GM12878 (cell line): ENCODE data around the gene COL4A1. TPM values are rescaled to one million over a fixed set of nuclear protein-coding genes. Genes with fewer than 3 reads are reported as not detected.

Experiments used
- ATAC-seq: fragments of 200-7000 bp; cut with Tn5 transposase; 3 replicates; pipeline ENCODE4 v1.9.1; 2020; ENCODE audit warnings: mild to moderate bottlenecking, moderate library complexity
- BruUV-seq: library from RNA; stranded (reverse); fragments of 400-500 nt; replicated peaks from 2 replicates; lab custom pipeline; 2021; lab: Mats Ljungman, UMichigan
- CTCF ChIA-PET: fragments of 300-600 bp; sonication (Branson Sonifier 250); formaldehyde crosslinking; extraction: SDS; loops from one replicate; lab custom pipeline; 2021; ENCODE audit warnings: inconsistent platforms; lab: Yijun Ruan, JAX
- POLR2A ChIA-PET: fragments of 350-600 bp; formaldehyde crosslinking; extraction: SDS; loops from one replicate; lab custom pipeline; 2021; ENCODE audit warnings: inconsistent platforms; lab: Charles Lee
- RAD21 ChIA-PET: fragments of 300-600 bp; sonication (Branson Sonifier 250); formaldehyde crosslinking; loops from one replicate; lab custom pipeline; 2023; ENCODE audit warnings: antibody characterized with exemption; ENCODE audit not compliant: unreplicated experiment; lab: Charles Lee
- SMC1A ChIA-PET: fragments of 300-600 bp; sonication (Branson Sonifier 250); formaldehyde crosslinking; loops from one replicate; lab custom pipeline; 2023; ENCODE audit not compliant: unreplicated experiment, uncharacterized antibody; lab: Charles Lee
- DNase-seq: peaks from one replicate; pipeline ENCODE4 v3.0.0-alpha.2; 2011; ENCODE audit warnings: low read depth, low spot score
- FAIRE-seq: peaks from 3 replicates; lab custom pipeline; 2011; peaks lifted over from hg19 to GRCh38; lab: Jason Lieb, UNC
- H2AFZ ChIP-seq: 2 replicates; pipeline ENCODE4 v1.6.0; 2011; ENCODE audit warnings: low read depth, low read length, control low read depth; ENCODE audit not compliant: control insufficient read depth
- H3K27ac ChIP-seq: 2 replicates; pipeline ENCODE4 v1.5.1; 2011; ENCODE audit warnings: control low read depth; ENCODE audit not compliant: control insufficient read depth, insufficient read depth
- H3K27me3 ChIP-seq, 2 experiments: replicated peaks in 1 of 2; 2 replicates each; pipeline versions ENCODE4 v1.6.0 to v1.6.1; 2011; ENCODE audit warnings: low read length in 1 of 2; ENCODE audit not compliant: control insufficient read depth in 2 of 2, insufficient read depth in 2 of 2
- H3K36me3 ChIP-seq, 2 experiments: 2 replicates each; pipeline ENCODE4 v1.5.1; 2011; ENCODE audit warnings: low read length in 1 of 2; ENCODE audit not compliant: control insufficient read depth in 2 of 2, insufficient read depth in 2 of 2
- H3K4me1 ChIP-seq: 2 replicates; pipeline ENCODE4 v1.6.1; 2011; ENCODE audit warnings: mild to moderate bottlenecking, low read length, moderate library complexity, mixed read lengths; ENCODE audit not compliant: control insufficient read depth, insufficient read depth
- H3K4me2 ChIP-seq: 2 replicates; pipeline ENCODE4 v1.6.0; 2011; ENCODE audit warnings: control low read depth; ENCODE audit not compliant: control insufficient read depth, insufficient read depth
- H3K4me3 ChIP-seq: fragments of 200-600 bp; sonication (generic); 2 replicates; pipeline ENCODE4 v1.5.1; 2016
- H3K79me2 ChIP-seq: 2 replicates; pipeline ENCODE4 v1.6.0; 2011; ENCODE audit warnings: low read length; ENCODE audit not compliant: control insufficient read depth, insufficient read depth
- H3K9ac ChIP-seq: 2 replicates; pipeline ENCODE4 v1.8.0; 2011; ENCODE audit warnings: low read length, control low read depth, mixed read lengths; ENCODE audit not compliant: control insufficient read depth, insufficient read depth
- H3K9me3 ChIP-seq: replicated peaks from 3 replicates; pipeline ENCODE4 v1.5.1; 2011; ENCODE audit warnings: mild to moderate bottlenecking, low read length; ENCODE audit not compliant: control insufficient read depth, insufficient read depth
- H4K20me1 ChIP-seq: 2 replicates; pipeline ENCODE4 v1.6.0; 2011; ENCODE audit not compliant: control insufficient read depth, insufficient read depth
- ATF7 ChIP-seq: fragments of 450-650 bp; IDR thresholded peaks from 2 replicates; pipeline ENCODE4 v1.6.1; 2016; ENCODE audit warnings: low read depth, mild to moderate bottlenecking
- CREB1 ChIP-seq: IDR thresholded peaks from 2 replicates; pipeline ENCODE4 v1.6.1; 2012; ENCODE audit warnings: low read depth, mild to moderate bottlenecking, inconsistent platforms
- CREM ChIP-seq: IDR thresholded peaks from 2 replicates; pipeline ENCODE4 v1.6.1; 2014; ENCODE audit warnings: antibody characterized with exemption, low read depth
- E2F8 ChIP-seq: fragments of 450-650 bp; IDR thresholded peaks from 2 replicates; pipeline ENCODE4 v1.6.1; 2018; ENCODE audit warnings: mild to moderate bottlenecking, low read depth, moderate library complexity; ENCODE audit not compliant: partially characterized antibody
- EGR1 ChIP-seq, 2 experiments: IDR thresholded peaks; 1 replicate in 1 of 2; 2 replicates in 1 of 2; pipeline ENCODE4 v1.6.1; 2011 to 2012; ENCODE audit warnings: low read depth in 2 of 2, low read length in 2 of 2, borderline replicate concordance in 1 of 2, mild to moderate bottlenecking in 1 of 2, moderate library complexity in 1 of 2
- NR2C1 ChIP-seq: fragments of 450-650 bp; IDR thresholded peaks from 2 replicates; pipeline ENCODE4 v1.6.1; 2017; ENCODE audit warnings: antibody characterized with exemption, mild to moderate bottlenecking, moderate library complexity
- PBX3 ChIP-seq: IDR thresholded peaks from 2 replicates; pipeline ENCODE4 v1.6.1; 2011; ENCODE audit warnings: mild to moderate bottlenecking, low read depth, low read length, moderate library complexity; ENCODE audit not compliant: insufficient replicate concordance
- POLR2A ChIP-seq: IDR thresholded peaks from 2 replicates; pipeline ENCODE4 v1.6.1; 2011; ENCODE audit warnings: low read depth, mild to moderate bottlenecking, low read length
- POLR2AphosphoS2 ChIP-seq: IDR thresholded peaks from 2 replicates; pipeline ENCODE4 v1.6.1; 2011; ENCODE audit warnings: low read depth, mild to moderate bottlenecking, low read length, improper control_type of control experiment, moderate library complexity
- SREBF2 ChIP-seq: IDR thresholded peaks from 2 replicates; pipeline ENCODE4 v1.6.1; 2012; ENCODE audit warnings: mild to moderate bottlenecking, low read length
- WGBS: methylation state at CpG from one replicate; pipeline ENCODE4 v1.1.6; 2016; ENCODE audit warnings: low lambda C conversion rate; ENCODE audit not compliant: insufficient replicate concordance, insufficient coverage; ENCODE audit errors: missing lambda C conversion rate; 5-methylcytosine and 5-hydroxymethylcytosine counted together
- in situ Hi-C: fragments of 300-500 bp; cut with MboI; formaldehyde crosslinking; loops from 9 replicates; pipeline ENCODE4 v1.14.3; 2018; ENCODE audit warnings: mixed read lengths
- intact Hi-C: fragments of 100-400 bp; cut with micrococcal nuclease; formaldehyde crosslinking; loops from one replicate; pipeline ENCODE4 v1.14.2; 2022; ENCODE audit not compliant: unreplicated experiment
- polyA plus RNA-seq, 11 experiments: library from polyadenylated mRNA; depleted of rRNA in 4 of 11; unstranded in 6 of 11; stranded (reverse) in 5 of 11; fragments of >200 nt; fragmentation: Nextera tagmentation in 4 of 11; fragmentation: Illumina TruSeq in 1 of 11; extraction: Ambion mirVana in 4 of 11; extraction: Trizol in 1 of 11; gene quantifications; 1 replicate in 1 of 11; 2 replicates in 10 of 11; pipeline versions ENCODE4 v1.2.1 to v1.2.3, GENCODE V29; 2011 to 2016; ENCODE audit warnings: inconsistent platforms in 2 of 11, missing spikeins in 2 of 11, low read depth in 1 of 11
- total RNA-seq, 4 experiments: library from RNA; depleted of rRNA in 3 of 4; stranded (reverse); fragments of >200 nt in 3 of 4; fragmentation: Illumina TruSeq in 1 of 4; extraction: Trizol in 1 of 4; gene quantifications; 2 replicates each; pipeline versions ENCODE4 v1.2.1 to v1.2.3, GENCODE V29; 2013 to 2021

Gene COL4A1
- total and polyA plus RNA-seq, 10 of the 15 experiments (the other 5 are each of a cell fraction or from before 2014, with no cell fraction given), result 0.07 to 0.31 (median 0.13) TPM; not detected in 6

- Histone ChIP-seq H4K20me1 (no peaks in the 10 kb centered on the region), H3K79me2 (no peaks in the 10 kb centered on the region), H3K4me3 (no peak overlapping the region), H2AFZ (no peak overlapping the region), H3K36me3 (no peaks in the 10 kb centered on the region), H3K4me1 (no peaks in the 10 kb centered on the region), H3K4me2 (no peak overlapping the region), H3K9ac (no peak overlapping the region), H3K9me3 (no peaks in the 10 kb centered on the region), H3K27me3 (peaks cover 0 to 4% of the 10 kb centered on the region in 2 experiments; a peak in 1 of 4 replicates), H3K27ac (no peak overlapping the region)
- intact Hi-C loops (no loop called here), in situ Hi-C loops (no loop called here)
- ATAC-seq (no peak), DNase-seq (no peak), FAIRE-seq (no peak)
- TF ChIP-seq SREBF2, result no peak
- TF ChIP-seq NR2C1, result no peak
- TF ChIP-seq CREB1, result no peak
- no peak for TF ChIP-seq CREM
- no peak for TF ChIP-seq EGR1 (IDR thresholded peaks at IDR 0.05; ENCODE audit: borderline replicate concordance in 1 of 2, low read depth in 2 of 2, low read length in 2 of 2)
- no peak for TF ChIP-seq E2F8
- TF ChIP-seq PBX3, result no peak
- no peak for TF ChIP-seq POLR2AphosphoS2
- no peak for TF ChIP-seq POLR2A
- no peak for TF ChIP-seq ATF7
- ChIA-PET POLR2A (no interaction called here), CTCF (interaction anchor here (2.0 kb wide), 1 partner anchor 16 kb away, joined by 5 read pairs; no protein-coding TSS in a partner anchor), RAD21 (no interaction called here), SMC1A (interaction anchor here (1.0 kb wide), 1 partner anchor 26 kb away, joined by 3 read pairs; no protein-coding TSS in a partner anchor)
- 44% methylated on average over 18 of the region's 18 CpGs for WGBS
- BruUV-seq, result no TSS peak
Measured at GRCh38 chr13:110347535-110348308, 40.8 kb upstream of the COL4A1 start.
